ENCODE data around the gene STK32B. TPM values are rescaled to one million over a fixed set of nuclear protein-coding genes. Genes with fewer than 3 reads are reported as not detected.

STK32B gene
- total and polyA plus RNA-seq, 7 experiments from 2014 or later: 1.7 TPM; not detected in 6

DNA sequence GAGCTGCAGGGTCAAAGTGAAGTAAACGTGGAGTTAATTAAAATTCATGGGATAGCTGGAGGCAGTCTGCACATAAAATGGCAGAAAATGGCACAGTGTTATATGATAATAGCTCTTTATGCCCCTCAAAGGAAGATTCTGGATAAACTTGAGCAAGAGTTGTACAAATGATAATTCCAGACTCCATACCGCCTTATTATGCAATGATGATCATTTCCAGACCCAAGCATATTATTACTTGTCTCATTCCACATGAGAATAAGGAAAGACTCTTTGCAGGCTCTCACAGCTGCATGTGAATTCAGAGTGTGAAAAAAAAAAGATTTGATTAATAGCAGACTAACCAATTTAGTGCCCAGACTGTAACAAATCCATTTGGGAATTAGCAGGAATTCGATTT lies 105.4 kb downstream of the STK32B start:
- Histone ChIP-seq H3K36me3 (ENCODE audit: control insufficient read depth in 2 of 3, insufficient read depth in 3 of 3, low read length in 3 of 3) (no peaks in the 10 kb centered on the region), H3K9me3 (ENCODE audit: control insufficient read depth in 2 of 3, low read length in 3 of 3) (no peaks in the 10 kb centered on the region), H3K27me3 (ENCODE audit: control insufficient read depth in 2 of 2, insufficient read depth in 2 of 2, low read length in 2 of 2) (no peaks in the 10 kb centered on the region), H3K4me3 (ENCODE audit: low read length) (no peak overlapping the region), H3K27ac (ENCODE audit: low read depth, low read length) (no peak overlapping the region), H3K4me1 (ENCODE audit: control insufficient read depth in 2 of 2, insufficient read depth in 2 of 2, low read length in 2 of 2) (no peaks in the 10 kb centered on the region)
- POLR2A ChIA-PET: no interaction called here
- CTCF ChIA-PET: no interaction called here
- peaks cover 0 to 11% (median 6%) of the 10 kb centered on the region in 5 donors for H3K27me3 Mint-ChIP-seq
- no peak overlapping the region for H3K27ac Mint-ChIP-seq
- no peak for ATAC-seq
- no peak overlapping the region for H3K4me3 Mint-ChIP-seq
- intact Hi-C loops (cut with micrococcal nuclease): no loop called here
- DNase-seq: no peak
- H3K36me3 Mint-ChIP-seq: no peaks in the 10 kb centered on the region
- H3K9me3 Mint-ChIP-seq: peaks cover 0 to 8% (median 2%) of the 10 kb centered on the region in 11 donors
- H3K4me1 Mint-ChIP-seq: no peaks in the 10 kb centered on the region

- intact Hi-C loops (cut with micrococcal nuclease): no loop called here
- Mint-ChIP-seq H3K36me3 (no peaks in the 10 kb centered on the region), H3K27me3 (peaks cover 0 to 8% (median 0%) of the 10 kb centered on the region in 5 donors), H3K4me1 (no peaks in the 10 kb centered on the region), H3K27ac (no peak overlapping the region), H3K4me3 (no peak overlapping the region), H3K9me3 (peaks cover 0 to 8% (median 2%) of the 10 kb centered on the region in 11 donors)
- ATAC-seq (no peak), DNase-seq (no peak)
- H3K36me3 ChIP-seq (ENCODE audit: control insufficient read depth in 2 of 3, insufficient read depth in 3 of 3, low read length in 3 of 3): no peaks in the 10 kb centered on the region
- no peaks in the 10 kb centered on the region for H3K27me3 ChIP-seq (ENCODE audit: control insufficient read depth in 2 of 2, insufficient read depth in 2 of 2, low read length in 2 of 2)
- no peaks in the 10 kb centered on the region for H3K4me1 ChIP-seq (ENCODE audit: control insufficient read depth in 2 of 2, insufficient read depth in 2 of 2, low read length in 2 of 2)
- no peaks in the 10 kb centered on the region for H3K9me3 ChIP-seq (ENCODE audit: control insufficient read depth in 2 of 3, low read length in 3 of 3)
- H3K27ac ChIP-seq (ENCODE audit: low read depth, low read length): no peak overlapping the region
- CTCF ChIA-PET: no interaction called here
- no peak overlapping the region for H3K4me3 ChIP-seq (ENCODE audit: low read length)
- POLR2A ChIA-PET: no interaction called here
Measured at GRCh38 chr4:5157791-5158770, 106.8 kb downstream of the STK32B start.

GRCh38 chr4:5158825-5159224 lies 107.5 kb downstream of the STK32B start:
- Mint-ChIP-seq H3K27me3 (peaks cover 0 to 8% (median 0%) of the 10 kb centered on the region in 5 donors), H3K27ac (no peak overlapping the region), H3K4me1 (no peaks in the 10 kb centered on the region), H3K9me3 (peaks cover 0 to 8% (median 2%) of the 10 kb centered on the region in 11 donors), H3K4me3 (no peak overlapping the region), H3K36me3 (no peaks in the 10 kb centered on the region)
- ATAC-seq (no peak), DNase-seq (no peak)
- Histone ChIP-seq H3K4me1 (ENCODE audit: control insufficient read depth in 2 of 2, insufficient read depth in 2 of 2, low read length in 2 of 2) (no peaks in the 10 kb centered on the region), H3K27me3 (ENCODE audit: control insufficient read depth in 2 of 2, insufficient read depth in 2 of 2, low read length in 2 of 2) (no peaks in the 10 kb centered on the region), H3K36me3 (ENCODE audit: control insufficient read depth in 2 of 3, insufficient read depth in 3 of 3, low read length in 3 of 3) (no peaks in the 10 kb centered on the region), H3K9me3 (ENCODE audit: control insufficient read depth in 2 of 3, low read length in 3 of 3) (no peaks in the 10 kb centered on the region), H3K27ac (ENCODE audit: low read depth, low read length) (no peak overlapping the region), H3K4me3 (ENCODE audit: low read length) (no peak overlapping the region)
- ChIA-PET POLR2A (no interaction called here), CTCF (no interaction called here)
- intact Hi-C loops (cut with micrococcal nuclease): no loop called here

- H3K27ac Mint-ChIP-seq: no peak overlapping the region
- no peaks in the 10 kb centered on the region for H3K9me3 ChIP-seq (ENCODE audit: control insufficient read depth in 2 of 3, low read length in 3 of 3)
- ATAC-seq (no peak), DNase-seq (no peak)
- POLR2A ChIA-PET: no interaction called here
- H3K27ac ChIP-seq (ENCODE audit: low read depth, low read length): no peak overlapping the region
- no peaks in the 10 kb centered on the region for H3K27me3 Mint-ChIP-seq
- no peaks in the 10 kb centered on the region for H3K27me3 ChIP-seq (ENCODE audit: control insufficient read depth in 2 of 2, insufficient read depth in 2 of 2, low read length in 2 of 2)
- no peaks in the 10 kb centered on the region for H3K4me1 ChIP-seq (ENCODE audit: control insufficient read depth in 2 of 2, insufficient read depth in 2 of 2, low read length in 2 of 2)
- H3K9me3 Mint-ChIP-seq: peaks cover 0 to 2% (median 0%) of the 10 kb centered on the region in 11 donors
- no peaks in the 10 kb centered on the region for H3K36me3 Mint-ChIP-seq
- H3K36me3 ChIP-seq (ENCODE audit: control insufficient read depth in 2 of 3, insufficient read depth in 3 of 3, low read length in 3 of 3): no peaks in the 10 kb centered on the region
- H3K4me3 ChIP-seq (ENCODE audit: low read length): no peak overlapping the region
- no peak overlapping the region for H3K4me3 Mint-ChIP-seq
- no peaks in the 10 kb centered on the region for H3K4me1 Mint-ChIP-seq
- CTCF ChIA-PET: no interaction called here
- intact Hi-C loops (cut with micrococcal nuclease): no loop called here
Measured at GRCh38 chr4:5160668-5161067, 109.4 kb downstream of the STK32B start.

GRCh38 chr4:5162909-5163508 lies 111.7 kb downstream of the STK32B start:
- Histone ChIP-seq H3K9me3 (ENCODE audit: control insufficient read depth in 2 of 3, low read length in 3 of 3) (no peaks in the 10 kb centered on the region), H3K27me3 (ENCODE audit: control insufficient read depth in 2 of 2, insufficient read depth in 2 of 2, low read length in 2 of 2) (no peaks in the 10 kb centered on the region), H3K36me3 (ENCODE audit: control insufficient read depth in 2 of 3, insufficient read depth in 3 of 3, low read length in 3 of 3) (no peaks in the 10 kb centered on the region), H3K27ac (ENCODE audit: low read depth, low read length) (no peak overlapping the region), H3K4me3 (ENCODE audit: low read length) (no peak overlapping the region), H3K4me1 (ENCODE audit: control insufficient read depth in 2 of 2, insufficient read depth in 2 of 2, low read length in 2 of 2) (no peaks in the 10 kb centered on the region)
- Mint-ChIP-seq H3K4me1 (no peaks in the 10 kb centered on the region), H3K27me3 (peaks cover 0 to 7% (median 0%) of the 10 kb centered on the region in 5 donors), H3K4me3 (no peak overlapping the region), H3K36me3 (no peaks in the 10 kb centered on the region), H3K9me3 (peaks cover 0 to 5% (median 0%) of the 10 kb centered on the region in 11 donors), H3K27ac (no peak overlapping the region)
- ATAC-seq (no peak), DNase-seq (no peak)
- intact Hi-C loops (cut with micrococcal nuclease): no loop called here
- POLR2A ChIA-PET: no interaction called here
- CTCF ChIA-PET: no interaction called here

DNA sequence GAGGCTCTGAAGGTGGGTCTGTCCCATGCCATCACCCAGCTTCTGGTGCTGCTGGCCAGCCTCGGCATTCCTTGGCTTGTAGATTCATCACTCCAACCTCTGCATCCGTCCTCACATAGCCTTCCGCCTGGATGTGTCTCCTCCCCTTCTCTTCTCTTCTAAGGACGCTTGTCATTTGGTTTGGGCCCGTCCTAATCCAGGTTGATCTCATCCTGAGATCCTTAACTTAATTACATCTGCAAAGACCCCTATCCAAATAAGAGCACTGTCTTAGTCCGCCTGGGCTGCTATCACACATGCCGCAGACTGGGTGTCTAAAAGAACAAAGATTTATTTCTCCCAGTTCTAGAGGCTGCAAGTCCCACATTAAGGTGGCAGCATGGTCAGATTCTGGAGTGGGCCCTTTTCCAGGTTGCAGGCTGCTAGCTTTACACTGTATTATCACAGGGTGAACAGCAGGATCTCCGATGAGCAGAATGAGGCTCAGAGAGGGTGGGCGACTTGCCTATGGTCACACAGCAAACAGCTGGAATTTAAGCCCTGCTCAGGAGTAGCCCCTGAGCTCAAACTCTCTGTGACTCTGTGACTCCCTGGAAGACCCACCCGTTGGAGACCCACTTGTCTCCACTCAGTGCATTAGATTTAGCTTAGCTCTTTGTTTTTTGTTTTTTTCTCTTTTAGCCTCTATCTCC lies 113.1 kb downstream of the STK32B start:
- Histone ChIP-seq H3K27ac (ENCODE audit: low read depth, low read length) (no peak overlapping the region), H3K36me3 (ENCODE audit: control insufficient read depth in 2 of 3, insufficient read depth in 3 of 3, low read length in 3 of 3) (no peaks in the 10 kb centered on the region), H3K27me3 (ENCODE audit: control insufficient read depth in 2 of 2, insufficient read depth in 2 of 2, low read length in 2 of 2) (no peaks in the 10 kb centered on the region), H3K9me3 (ENCODE audit: control insufficient read depth in 2 of 3, low read length in 3 of 3) (no peaks in the 10 kb centered on the region), H3K4me3 (ENCODE audit: low read length) (no peak overlapping the region), H3K4me1 (ENCODE audit: control insufficient read depth in 2 of 2, insufficient read depth in 2 of 2, low read length in 2 of 2) (no peaks in the 10 kb centered on the region)
- H3K27ac Mint-ChIP-seq: no peak overlapping the region
- no peaks in the 10 kb centered on the region for H3K4me1 Mint-ChIP-seq
- H3K36me3 Mint-ChIP-seq: no peaks in the 10 kb centered on the region
- peaks cover 0 to 7% (median 0%) of the 10 kb centered on the region in 11 donors for H3K9me3 Mint-ChIP-seq
- intact Hi-C loops (cut with micrococcal nuclease): no loop called here
- CTCF ChIA-PET: no interaction called here
- DNase-seq: no peak
- no peak overlapping the region for H3K4me3 Mint-ChIP-seq
- no peak for ATAC-seq
- H3K27me3 Mint-ChIP-seq: peaks cover 0 to 7% (median 0%) of the 10 kb centered on the region in 5 donors
- POLR2A ChIA-PET: no interaction called here

Data from naive thymus-derived CD4-positive, alpha-beta T cell (primary cell).